Erythroblast (primary cell): ENCODE results near the gene HIBADH.

Experiments used
- GATA1 ChIP-seq: IDR thresholded peaks from 2 replicates; pipeline ENCODE4 v1.6.1; 2011; ENCODE audit warnings: low read depth, mild to moderate bottlenecking, control low read depth, low read length, moderate library complexity
- POLR2A ChIP-seq: IDR thresholded peaks from 2 replicates; pipeline ENCODE4 v1.6.1; 2011; ENCODE audit warnings: mild to moderate bottlenecking, low read length

DNA sequence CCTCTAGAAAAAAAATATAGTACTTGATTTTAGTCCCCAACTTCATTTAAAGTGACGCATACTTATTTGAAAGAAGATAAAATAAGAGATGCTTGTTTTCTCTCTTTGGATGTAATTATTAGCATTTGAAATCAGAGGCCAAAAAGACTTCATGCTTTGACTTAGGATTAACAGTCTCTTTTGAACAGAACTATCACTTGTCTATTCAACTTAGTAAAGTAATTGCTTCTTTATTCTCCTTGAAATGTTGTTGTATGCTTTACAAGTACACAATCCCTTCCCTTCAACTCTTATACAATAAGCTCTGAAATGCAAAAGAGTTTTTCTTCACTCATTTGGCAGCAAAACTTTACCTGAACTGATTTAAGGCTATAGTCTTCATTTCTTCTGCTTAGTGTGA lies 80.8 kb downstream of the HIBADH start:
- TF ChIP-seq POLR2A, result no peak
- TF ChIP-seq GATA1, result no peak
